PC-3 (cell line): ENCODE results near the gene TRUB2. TPM values are rescaled to one million over a fixed set of nuclear protein-coding genes. Genes with fewer than 3 reads are reported as not detected.

Experiments used
- ATAC-seq: fragments of 200-7000 bp; cut with Tn5 transposase; 2 replicates; pipeline ENCODE4 v1.9.1; 2020; ENCODE audit warnings: mild to moderate bottlenecking, moderate library complexity
- BruUV-seq: library from RNA; stranded (reverse); fragments of 400-500 nt; replicated peaks from 2 replicates; lab custom pipeline; 2021; lab: Mats Ljungman, UMichigan
- CTCF ChIA-PET: fragments of 300-600 bp; sonication (Branson Sonifier 250); formaldehyde crosslinking; loops from one replicate; lab custom pipeline; 2022; ENCODE audit warnings: antibody characterized with exemption; lab: Charles Lee
- POLR2A ChIA-PET: fragments of 300-600 bp; sonication (Branson Sonifier 250); formaldehyde crosslinking; loops from one replicate; lab custom pipeline; 2022; ENCODE audit warnings: antibody characterized with exemption; ENCODE audit not compliant: unreplicated experiment; lab: Charles Lee
- DNase-seq: peaks from one replicate; pipeline ENCODE4 v3.0.0-alpha.2; 2015
- H2AFZ ChIP-seq: fragments of 300-600 bp; sonication (generic); 2 replicates; pipeline ENCODE4 v1.6.0; 2016; ENCODE audit warnings: antibody characterized with exemption, low read length
- H3F3A ChIP-seq: fragments of 300-600 bp; sonication (generic); one replicate; pipeline ENCODE4 v1.6.0; 2017; ENCODE audit warnings: antibody characterized with exemption, low read length, control low read depth, mild to moderate bottlenecking; ENCODE audit not compliant: unreplicated experiment
- H3K27ac ChIP-seq: fragments of 300-600 bp; sonication (generic); 2 replicates; pipeline ENCODE4 v1.5.1; 2016; ENCODE audit warnings: mild to moderate bottlenecking, low read length
- H3K27me3 ChIP-seq: fragments of 300-600 bp; sonication (generic); 2 replicates; pipeline ENCODE4 v1.6.1; 2016; ENCODE audit warnings: low read length, mixed read lengths
- H3K36me3 ChIP-seq: fragments of 300-600 bp; sonication (generic); 2 replicates; pipeline ENCODE4 v1.6.1; 2016; ENCODE audit warnings: low read depth, mixed run types, low read length, mixed read lengths
- H3K4me1 ChIP-seq: fragments of 300-600 bp; sonication (generic); 2 replicates; pipeline ENCODE4 v1.5.1; 2016; ENCODE audit warnings: low read length; ENCODE audit not compliant: insufficient read depth
- H3K4me2 ChIP-seq: fragments of 300-600 bp; sonication (generic); 2 replicates; pipeline ENCODE4 v1.6.0; 2016; ENCODE audit warnings: low read length
- H3K4me3 ChIP-seq: fragments of 300-600 bp; sonication (generic); 2 replicates; pipeline ENCODE4 v1.5.1; 2016; ENCODE audit warnings: mild to moderate bottlenecking, low read length, mixed read lengths
- H3K79me2 ChIP-seq: fragments of 300-600 bp; sonication (generic); 2 replicates; pipeline ENCODE4 v1.6.1; 2017; ENCODE audit warnings: low read length, mixed read lengths
- H3K9ac ChIP-seq: fragments of 300-600 bp; sonication (generic); 2 replicates; pipeline ENCODE4 v1.6.0; 2016; ENCODE audit warnings: mild to moderate bottlenecking, low read length
- H3K9me2 ChIP-seq: fragments of 300-600 bp; sonication (generic); replicated peaks from 2 replicates; pipeline ENCODE4 v1.6.1; 2016; ENCODE audit warnings: mixed run types, low read length, mixed read lengths
- H3K9me3 ChIP-seq: fragments of 300-600 bp; sonication (generic); 2 replicates; pipeline ENCODE4 v1.6.1; 2016; ENCODE audit warnings: low read length, mixed read lengths
- H4K20me1 ChIP-seq: fragments of 300-600 bp; sonication (generic); 2 replicates; pipeline ENCODE4 v1.6.1; 2016; ENCODE audit warnings: low read length, mixed read lengths
- CTCF ChIP-seq: fragments of 300-600 bp; sonication (generic); conservative IDR thresholded peaks from 2 replicates; pipeline ENCODE4 v1.5.1; 2017; ENCODE audit warnings: antibody characterized with exemption, low read depth, mild to moderate bottlenecking, low read length
- EZH2 ChIP-seq: fragments of 300-600 bp; sonication (generic); IDR thresholded peaks from one replicate; pipeline ENCODE4 v1.6.1; 2017; ENCODE audit warnings: antibody characterized with exemption, mild to moderate bottlenecking, low read length; ENCODE audit not compliant: unreplicated experiment
- EZH2phosphoT487 ChIP-seq: fragments of 300-600 bp; sonication (generic); IDR thresholded peaks from 2 replicates; pipeline ENCODE4 v1.6.1; 2018; ENCODE audit warnings: mild to moderate bottlenecking, antibody characterized with exemption, low read length, borderline replicate concordance
- intact Hi-C: fragments of 100-400 bp; cut with micrococcal nuclease; formaldehyde crosslinking; loops from 2 replicates; pipeline ENCODE4 v1.9.0; 2023
- total RNA-seq: library from RNA; depleted of rRNA; stranded (reverse); fragments of >200 nt; gene quantifications from 2 replicates; pipeline ENCODE4 v1.2.3, GENCODE V29; 2014

The TRUB2 gene
- total RNA-seq, 1 experiment from 2014 or later: 24.9 TPM

GRCh38 chr9:128337936-128338335 is 15.7 kb upstream of the TRUB2 start:
- Histone ChIP-seq H3K36me3 (no peaks in the 10 kb centered on the region), H3K9me2 (no peaks in the 10 kb centered on the region), H3K4me1 (no peaks in the 10 kb centered on the region), H4K20me1 (no peaks in the 10 kb centered on the region), H3K27me3 (no peaks in the 10 kb centered on the region), H3K79me2 (peaks cover 10% of the 10 kb centered on the region), H3K9me3 (no peaks in the 10 kb centered on the region), H3K27ac (no peak overlapping the region), H3F3A (no peaks in the 10 kb centered on the region), H3K4me3 (no peak overlapping the region), H3K4me2 (no peak overlapping the region), H2AFZ (no peak overlapping the region), H3K9ac (no peak overlapping the region)
- DNase-seq: no peak
- intact Hi-C loops: no loop called here
- BruUV-seq: no TSS peak
- no peak for ATAC-seq
- ChIA-PET POLR2A (no interaction called here), CTCF (no interaction called here)
- TF ChIP-seq CTCF: no peak
- TF ChIP-seq EZH2: no peak

GRCh38 chr9:128335914-128336313 is 13.7 kb upstream of the TRUB2 start:
- Histone ChIP-seq H4K20me1 (no peaks in the 10 kb centered on the region), H3K27ac (no peak overlapping the region), H2AFZ (no peak overlapping the region), H3K4me1 (no peaks in the 10 kb centered on the region), H3K36me3 (no peaks in the 10 kb centered on the region), H3K9me2 (no peaks in the 10 kb centered on the region), H3K4me2 (no peak overlapping the region), H3F3A (no peaks in the 10 kb centered on the region), H3K9ac (no peak overlapping the region), H3K4me3 (no peak overlapping the region), H3K27me3 (no peaks in the 10 kb centered on the region), H3K9me3 (no peaks in the 10 kb centered on the region), H3K79me2 (no peaks in the 10 kb centered on the region)
- no peak for DNase-seq
- CTCF ChIA-PET: interaction anchor here (0.6 kb wide), 1 partner anchor 35 kb away, joined by 4 read pairs; the partner anchor contains the start of gene URM1
- TF ChIP-seq EZH2 (no peak), EZH2phosphoT487 (no peak), CTCF (no peak)
- POLR2A ChIA-PET: no interaction called here
- no TSS peak for BruUV-seq
- intact Hi-C loops: no loop called here
- ATAC-seq: no peak

- ATAC-seq: no peak
- no TSS peak for BruUV-seq
- no peak overlapping the region for H3K27ac ChIP-seq
- DNase-seq: no peak
- H3K4me2 ChIP-seq: no peak overlapping the region
- no peaks in the 10 kb centered on the region for H3K36me3 ChIP-seq
- H2AFZ ChIP-seq: no peak overlapping the region
- no peaks in the 10 kb centered on the region for H4K20me1 ChIP-seq
- H3K4me1 ChIP-seq: no peaks in the 10 kb centered on the region
- H3K4me3 ChIP-seq: no peak overlapping the region
- no peaks in the 10 kb centered on the region for H3K9me2 ChIP-seq
- intact Hi-C loops: no loop called here
- no peaks in the 10 kb centered on the region for H3K27me3 ChIP-seq
- no peak overlapping the region for H3K9ac ChIP-seq
- TF ChIP-seq EZH2phosphoT487 (no peak), EZH2 (no peak), CTCF (no peak)
- ChIA-PET CTCF (no interaction called here), POLR2A (no interaction called here)
- no peaks in the 10 kb centered on the region for H3K79me2 ChIP-seq
- no peaks in the 10 kb centered on the region for H3K9me3 ChIP-seq
- no peaks in the 10 kb centered on the region for H3F3A ChIP-seq
Measured at GRCh38 chr9:128335161-128335560, 12.9 kb upstream of the TRUB2 start.
